Epithelial cell of proximal tubule (primary cell): ENCODE measurements around the gene TTC28. TPM values are rescaled to one million over a fixed set of nuclear protein-coding genes. Genes with fewer than 3 reads are reported as not detected.
A peak's percentile ranks its signal among the peaks of the same experiment; 100 is the strongest.

Experiments used
- DNase-seq: peaks from one replicate; pipeline ENCODE4 v3.0.0-alpha.2; 2011; ENCODE audit warnings: low read depth
- H3K4me3 ChIP-seq: 2 replicates; pipeline ENCODE4 v1.5.1; 2011; ENCODE audit warnings: low read depth, mild to moderate bottlenecking, low read length
- total RNA-seq: library from RNA; depleted of rRNA; stranded (reverse); fragments of >200 nt; gene quantifications from 2 replicates; pipeline ENCODE4 v1.2.3, GENCODE V29; 2015
- TF ChIP-seq, protein P1 (sequence below): conservative IDR thresholded peaks from 2 replicates; pipeline ENCODE4 v1.5.1; 2012; ENCODE audit warnings: low read depth, mild to moderate bottlenecking, low read length

Gene TTC28
- total RNA-seq, 1 donor from 2014 or later, result 3.7 TPM

DNA sequence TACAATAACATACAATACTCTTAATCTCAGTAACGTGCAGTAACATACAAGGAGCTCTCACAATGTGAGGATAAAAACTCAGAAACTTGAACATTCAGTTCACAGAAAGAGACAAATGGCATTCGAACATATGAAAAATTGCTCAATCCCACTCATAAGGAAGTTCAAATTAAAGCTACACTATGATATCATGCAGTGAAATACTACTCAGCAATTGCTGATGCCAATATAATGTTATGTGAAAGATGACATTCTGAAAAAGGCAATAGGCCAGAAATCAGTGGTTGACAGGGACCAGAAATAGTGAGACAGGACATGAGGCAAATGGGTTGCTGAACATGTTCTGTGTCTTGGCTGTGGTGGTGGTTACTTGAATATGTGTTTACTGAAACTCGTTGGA lies 726.9 kb downstream of the TTC28 start:
- TF ChIP-seq, protein P1, sequence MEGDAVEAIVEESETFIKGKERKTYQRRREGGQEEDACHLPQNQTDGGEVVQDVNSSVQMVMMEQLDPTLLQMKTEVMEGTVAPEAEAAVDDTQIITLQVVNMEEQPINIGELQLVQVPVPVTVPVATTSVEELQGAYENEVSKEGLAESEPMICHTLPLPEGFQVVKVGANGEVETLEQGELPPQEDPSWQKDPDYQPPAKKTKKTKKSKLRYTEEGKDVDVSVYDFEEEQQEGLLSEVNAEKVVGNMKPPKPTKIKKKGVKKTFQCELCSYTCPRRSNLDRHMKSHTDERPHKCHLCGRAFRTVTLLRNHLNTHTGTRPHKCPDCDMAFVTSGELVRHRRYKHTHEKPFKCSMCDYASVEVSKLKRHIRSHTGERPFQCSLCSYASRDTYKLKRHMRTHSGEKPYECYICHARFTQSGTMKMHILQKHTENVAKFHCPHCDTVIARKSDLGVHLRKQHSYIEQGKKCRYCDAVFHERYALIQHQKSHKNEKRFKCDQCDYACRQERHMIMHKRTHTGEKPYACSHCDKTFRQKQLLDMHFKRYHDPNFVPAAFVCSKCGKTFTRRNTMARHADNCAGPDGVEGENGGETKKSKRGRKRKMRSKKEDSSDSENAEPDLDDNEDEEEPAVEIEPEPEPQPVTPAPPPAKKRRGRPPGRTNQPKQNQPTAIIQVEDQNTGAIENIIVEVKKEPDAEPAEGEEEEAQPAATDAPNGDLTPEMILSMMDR, result no peak
- no peak overlapping the region for H3K4me3 ChIP-seq
- no peak for DNase-seq

GRCh38 chr22:27952091-27952490 lies 727.5 kb downstream of the TTC28 start:
- TF ChIP-seq, protein P1, result no peak
- no peak for DNase-seq
- H3K4me3 ChIP-seq, result no peak overlapping the region

DNA sequence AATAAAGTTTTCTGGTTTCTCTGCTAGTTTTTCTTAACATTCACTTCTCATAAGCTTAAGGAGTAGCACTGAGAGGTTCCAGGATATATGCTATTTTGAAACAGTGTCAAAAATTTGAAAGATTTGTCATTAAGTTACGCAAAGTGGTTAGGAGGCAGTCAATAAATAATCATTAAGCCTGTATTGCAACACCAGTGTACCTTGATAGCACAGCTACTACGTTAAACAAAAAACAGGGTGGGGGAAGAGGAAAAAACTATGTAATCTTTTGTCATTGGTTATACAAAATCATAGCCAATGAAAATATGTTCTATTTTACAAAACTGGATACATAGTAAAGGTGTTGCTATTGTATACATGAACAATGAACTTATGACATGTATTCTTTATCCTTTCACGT lies 730.2 kb downstream of the TTC28 start:
- peak; percentile 27 for DNase-seq
- H3K4me3 ChIP-seq, result no peak overlapping the region
- TF ChIP-seq, protein P1, result no peak

- H3K4me3 ChIP-seq, result no peak overlapping the region
- TF ChIP-seq, protein P1, result no peak
- DNase-seq, result no peak
Observed at GRCh38 chr22:27948569-27948968, 731.1 kb downstream of the TTC28 start.

GRCh38 chr22:27947448-27947847 lies 732.2 kb downstream of the TTC28 start:
- H3K4me3 ChIP-seq, result no peak overlapping the region
- DNase-seq, result no peak
- TF ChIP-seq, protein P1, result no peak

DNA sequence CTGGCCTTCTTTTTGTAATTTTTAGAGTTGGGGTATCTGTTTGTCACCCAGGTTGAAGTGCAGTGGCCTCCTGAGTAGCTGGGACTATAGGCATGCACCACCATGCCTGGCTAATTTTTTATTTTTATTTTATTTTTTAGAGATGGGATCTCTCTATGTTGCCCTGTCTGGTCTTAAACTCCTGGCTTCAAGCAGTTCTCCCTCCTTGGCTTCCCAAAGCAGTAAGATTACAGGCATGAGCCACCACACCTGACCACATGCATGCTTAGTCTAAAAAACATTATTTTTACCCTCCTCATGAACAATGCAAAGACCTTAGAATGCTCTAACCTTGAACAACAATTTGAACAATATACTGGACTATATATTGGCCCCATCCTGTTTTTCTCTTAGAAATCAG lies 738.5 kb downstream of the TTC28 start:
- no peak for DNase-seq
- no peak overlapping the region for H3K4me3 ChIP-seq
- TF ChIP-seq, protein P1, result no peak

- TF ChIP-seq, protein P1, result peak; percentile 27
- H3K4me3 ChIP-seq, result no peak overlapping the region
- no peak for DNase-seq
Observed at GRCh38 chr22:27937453-27937852, 742.2 kb downstream of the TTC28 start.
